ENCODE results near the gene CDHR4. TPM values are rescaled to one million over a fixed set of nuclear protein-coding genes. Genes with fewer than 3 reads are reported as not detected.
"Not testable (repeated sequence)": the region's sequence is repeated elsewhere in the genome, so short reads cannot be mapped to it uniquely, and the experiment has no call there.

CDHR4 gene
- not detected in 2 replicates for total RNA-seq

- no peak for DNase-seq
Observed at GRCh38 chr3:49799761-49800160, at the start of gene CDHR4. CDHR4 (minus strand) TSS chr3:49799873; CDS start chr3:49799812, 61 bp downstream.

- DNase-seq, result no peak
Observed at GRCh38 chr3:49845694-49846093, 46.0 kb upstream of the CDHR4 start.

GRCh38 chr3:49844464-49845183, 45.0 kb upstream of the CDHR4 start:
- no peak for DNase-seq

GRCh38 chr3:49842843-49843517, 43.3 kb upstream of the CDHR4 start:
- DNase-seq, result no peak

GRCh38 chr3:49841806-49842205, 42.1 kb upstream of the CDHR4 start:
- peak; percentile 9 for DNase-seq

- DNase-seq, result peak; percentile 73
Observed at GRCh38 chr3:49841126-49841696, 41.5 kb upstream of the CDHR4 start.

GRCh38 chr3:49840388-49840787, 40.7 kb upstream of the CDHR4 start:
- peak; percentile 26 for DNase-seq

- DNase-seq, result peak; percentile 91
Observed at GRCh38 chr3:49839193-49839809, 39.6 kb upstream of the CDHR4 start.

- DNase-seq, result no peak
Observed at GRCh38 chr3:49831341-49831740, 31.7 kb upstream of the CDHR4 start.

GRCh38 chr3:49826016-49826415, 26.3 kb upstream of the CDHR4 start:
- no peak for DNase-seq

GRCh38 chr3:49823131-49823530, 23.5 kb upstream of the CDHR4 start:
- DNase-seq, result not testable (repeated sequence)

GRCh38 chr3:49813497-49814174, 14.0 kb upstream of the CDHR4 start, which contains the start of gene UBA7:
UBA7 (minus strand) TSS chr3:49813953; CDS start chr3:49813787, 166 bp downstream.
- DNase-seq, result peak; percentile 70

GRCh38 chr3:49812916-49813496, 13.3 kb upstream of the CDHR4 start:
- peak; percentile 16 for DNase-seq

GRCh38 chr3:49807431-49808114, 7.9 kb upstream of the CDHR4 start:
- peak; percentile 49 for DNase-seq

- DNase-seq, result peak; percentile 20
Observed at GRCh38 chr3:49806850-49807249, 7.2 kb upstream of the CDHR4 start.

- DNase-seq, result peak; percentile 95
Observed at GRCh38 chr3:49805897-49806701, 6.4 kb upstream of the CDHR4 start.

- DNase-seq, result peak; percentile 99
Observed at GRCh38 chr3:49805367-49805782, 5.7 kb upstream of the CDHR4 start.

- peak; percentile 69 for DNase-seq
Observed at GRCh38 chr3:49804141-49805041, 4.7 kb upstream of the CDHR4 start.

GRCh38 chr3:49803465-49804140, 3.9 kb upstream of the CDHR4 start:
- DNase-seq, result peak; percentile 60

Measured in dermis blood vessel endothelial cell (primary cell).